GM12875 (cell line): ENCODE results near the gene PCDHGB5.
"Not testable (repeated sequence)": the region's sequence is repeated elsewhere in the genome, so short reads cannot be mapped to it uniquely, and the experiment has no call there.

ENCODE experiments used
- H3K4me3 ChIP-seq: one replicate; pipeline ENCODE4 v1.5.1; 2011; ENCODE audit warnings: low read depth, low read length, control low read depth
- CTCF ChIP-seq: IDR thresholded peaks from 2 replicates; pipeline ENCODE4 v1.5.1; 2011; ENCODE audit warnings: low read depth, mild to moderate bottlenecking, control low read depth, inconsistent platforms, low read length, moderate library complexity, borderline replicate concordance; ENCODE audit not compliant: insufficient read depth

PCDHGB5 gene

GRCh38 chr5:141431286-141431685 is 33.5 kb downstream of the PCDHGB5 start:
- no peak for TF ChIP-seq CTCF
- peak overlapping the region; percentile 60 for H3K4me3 ChIP-seq

GRCh38 chr5:141432308-141432707 is 34.6 kb downstream of the PCDHGB5 start:
- H3K4me3 ChIP-seq = not testable (repeated sequence)

GRCh38 chr5:141432726-141433125 is 35.0 kb downstream of the PCDHGB5 start:
- H3K4me3 ChIP-seq = not testable (repeated sequence)

GRCh38 chr5:141434006-141434405 is 36.3 kb downstream of the PCDHGB5 start:
- no peak for TF ChIP-seq CTCF
- H3K4me3 ChIP-seq = no peak overlapping the region

DNA sequence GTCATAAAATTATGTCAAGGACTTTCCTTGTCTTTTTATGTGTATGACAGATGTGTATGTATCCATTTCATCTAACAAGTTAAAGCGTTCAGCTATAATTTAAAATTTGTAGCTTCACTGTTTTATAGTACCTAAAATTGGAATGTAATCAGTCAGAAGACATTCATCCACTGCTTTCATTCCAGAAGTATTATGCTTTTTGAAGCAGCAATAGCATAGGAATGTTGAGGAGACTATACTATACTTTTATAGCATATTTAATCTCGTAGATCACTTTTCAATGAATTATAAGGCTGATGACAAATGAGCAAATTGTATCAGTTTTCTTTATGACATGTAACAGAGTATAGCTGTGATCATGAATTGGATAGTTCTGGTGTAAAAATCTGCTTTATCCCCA is 39.5 kb downstream of the PCDHGB5 start:
- TF ChIP-seq CTCF = no peak
- H3K4me3 ChIP-seq = no peak overlapping the region

DNA sequence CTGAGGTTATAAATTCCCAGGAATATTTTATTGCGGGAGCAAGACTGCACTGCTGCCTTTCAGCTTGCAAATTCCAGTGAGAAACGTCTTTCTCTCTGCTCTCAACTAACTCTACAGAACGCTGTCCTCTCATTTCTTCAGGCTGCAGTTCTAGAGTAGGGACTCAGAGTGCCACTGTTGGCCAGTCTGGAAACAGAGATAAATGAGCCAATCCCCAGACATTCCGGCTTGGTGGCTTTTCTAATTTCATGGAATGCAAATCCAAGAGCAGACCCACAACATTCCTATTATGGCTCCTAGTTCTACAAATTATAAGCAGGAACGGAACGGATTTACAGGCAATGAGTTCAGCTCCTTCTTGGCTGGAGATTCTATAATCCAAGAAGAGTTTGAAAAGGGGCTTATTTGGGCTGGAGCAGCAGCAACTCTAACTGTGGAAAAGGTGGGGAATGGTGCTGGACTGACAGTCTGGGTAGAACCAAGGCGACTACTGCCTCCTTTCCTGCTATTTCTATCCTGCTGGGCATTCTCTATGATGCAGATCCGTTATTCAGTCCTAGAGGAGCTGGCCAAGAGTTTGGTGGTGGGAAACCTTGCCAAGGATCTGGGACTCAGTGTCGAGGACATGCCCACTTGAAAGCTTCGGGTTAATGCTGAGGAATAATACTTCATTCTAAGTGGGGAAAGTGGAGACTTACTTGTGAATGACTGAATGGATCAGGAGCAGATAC is 41.8 kb downstream of the PCDHGB5 start:
- TF ChIP-seq CTCF = no peak
- H3K4me3 ChIP-seq = no peak overlapping the region

GRCh38 chr5:141440341-141440740 is 42.6 kb downstream of the PCDHGB5 start:
- no peak overlapping the region for H3K4me3 ChIP-seq
- no peak for TF ChIP-seq CTCF

DNA sequence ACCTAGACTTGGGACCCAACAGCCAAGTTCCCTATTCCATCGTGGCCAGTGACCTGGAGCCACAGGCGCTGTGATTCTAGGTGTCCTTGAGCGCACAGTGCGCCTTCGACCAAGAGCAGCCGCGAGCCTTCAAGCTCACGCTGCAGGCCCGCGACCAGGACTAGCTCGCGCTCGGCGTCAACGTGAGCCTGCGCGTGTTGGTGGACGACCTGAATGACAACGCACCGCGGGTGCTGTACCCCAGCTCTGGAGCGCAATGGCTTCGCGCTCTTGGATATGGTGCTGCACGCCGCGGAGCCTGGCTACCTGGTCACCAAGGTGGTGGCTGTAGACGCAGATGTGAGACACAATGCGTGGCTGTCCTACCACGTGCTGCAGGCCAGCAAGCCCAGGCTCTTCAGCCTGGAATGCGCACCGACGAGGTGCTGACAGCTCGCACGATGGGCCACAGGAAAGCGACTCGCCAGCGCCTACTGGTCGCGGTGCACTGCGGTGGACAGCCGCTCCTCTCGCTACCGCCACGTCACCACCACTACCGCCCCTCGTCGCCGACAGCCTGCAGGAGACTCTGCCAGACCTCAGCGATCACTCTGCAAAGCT is 43.9 kb downstream of the PCDHGB5 start:
- TF ChIP-seq CTCF = no peak
- H3K4me3 ChIP-seq = no peak overlapping the region
